T-helper 22 cell (primary cell): ENCODE measurements around the gene MSS51.

Experiments used
- DNase-seq: peaks from one replicate; pipeline ENCODE4 v3.0.0-alpha.2; 2020; ENCODE audit warnings: low read depth

MSS51 gene

DNA sequence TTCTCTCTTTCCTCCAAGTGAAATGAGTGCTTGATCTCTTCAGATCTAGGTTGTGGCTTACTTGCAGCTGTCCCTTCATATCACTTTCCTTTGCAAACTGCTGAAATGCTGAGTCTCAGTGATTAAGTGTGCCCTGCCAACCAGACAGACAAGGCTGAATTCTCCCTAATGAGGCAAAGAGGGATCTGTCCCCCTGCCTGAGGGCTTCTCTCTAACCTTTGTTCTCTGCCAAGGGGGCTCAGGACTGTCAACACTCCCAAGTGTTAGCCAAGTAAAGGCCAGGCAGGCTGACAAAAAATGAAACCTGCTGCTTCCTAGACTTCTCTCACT lies at the start of gene MSS51:
MSS51 (minus strand) TSS at position 24 of the 330 bp plus-strand sequence. CDS start 5,277 bp downstream, outside the sequence.
- DNase-seq = no peak

DNA sequence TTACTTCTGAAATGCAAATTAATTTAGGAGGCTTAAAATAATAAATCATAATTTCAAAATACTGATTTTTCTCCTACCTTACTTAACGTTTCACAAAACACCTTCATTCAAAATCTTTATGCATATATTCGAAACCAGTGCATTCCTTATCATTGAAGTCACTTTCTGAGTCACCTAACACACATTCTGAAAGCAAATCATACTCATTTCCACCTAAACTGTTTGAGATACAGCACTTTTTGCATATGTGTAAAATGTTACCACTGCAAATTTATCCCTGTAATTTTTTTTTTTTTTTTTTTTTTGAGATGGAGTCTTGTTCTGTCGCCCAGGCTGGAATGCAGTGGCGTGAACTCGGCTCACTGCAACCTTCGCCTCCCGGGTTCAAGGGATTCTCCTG lies 46.8 kb upstream of the MSS51 start:
- no peak for DNase-seq

DNA sequence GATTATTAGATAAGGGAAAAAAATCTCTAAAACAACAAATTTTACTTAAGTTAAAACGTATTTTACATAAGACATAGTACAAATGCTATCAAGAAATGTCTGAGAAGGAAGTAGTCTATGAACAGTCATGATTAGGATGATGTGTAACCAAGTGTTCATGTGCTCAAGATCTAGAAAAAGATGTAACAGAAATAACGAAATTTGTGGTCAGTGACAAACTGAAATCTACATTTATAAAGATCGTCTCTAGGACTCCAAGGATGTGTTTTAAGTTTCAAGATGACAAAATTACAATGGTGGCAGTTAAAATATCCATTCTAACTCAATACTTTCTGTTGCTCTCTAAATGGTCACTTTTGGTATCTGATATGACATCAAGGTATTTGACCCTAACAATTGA lies 45.3 kb upstream of the MSS51 start:
- DNase-seq = no peak

DNA sequence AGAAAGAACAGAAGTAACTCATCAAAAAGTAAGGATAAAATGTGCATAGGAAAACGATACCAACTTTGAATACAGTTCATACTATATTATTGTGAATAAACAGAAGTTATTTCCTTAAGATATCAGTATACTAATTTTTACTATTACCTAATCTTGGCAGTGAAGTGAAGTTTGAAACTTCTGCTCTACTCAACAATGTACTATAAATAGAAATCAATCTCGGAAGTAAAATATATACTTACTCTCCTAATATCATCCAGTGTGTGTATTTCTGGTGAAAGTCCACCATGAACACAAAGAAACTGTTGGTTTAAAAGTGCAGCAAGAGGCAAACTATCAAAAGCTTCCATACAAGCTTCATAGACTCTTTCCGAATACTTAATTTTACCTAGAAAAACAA lies 37.9 kb upstream of the MSS51 start:
- no peak for DNase-seq

DNA sequence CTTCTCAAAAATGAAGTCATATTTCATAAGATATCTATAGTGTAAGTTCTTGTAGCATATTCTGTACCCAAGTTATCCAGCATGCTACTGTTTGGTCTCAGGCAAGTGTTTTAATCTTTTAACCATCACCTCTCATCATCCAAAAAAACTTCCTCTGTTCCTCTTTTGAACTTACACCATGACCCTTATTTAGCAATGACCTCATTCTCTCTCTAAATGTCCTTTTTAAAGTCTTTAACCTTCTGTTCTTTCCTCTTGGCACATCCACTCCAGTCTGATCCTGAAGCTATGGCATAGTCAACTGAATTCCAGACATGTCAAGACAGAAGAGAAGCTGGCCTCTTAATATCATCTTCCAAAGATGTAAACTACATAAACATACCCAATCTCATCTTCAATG lies 36.2 kb upstream of the MSS51 start:
- DNase-seq = no peak

DNA sequence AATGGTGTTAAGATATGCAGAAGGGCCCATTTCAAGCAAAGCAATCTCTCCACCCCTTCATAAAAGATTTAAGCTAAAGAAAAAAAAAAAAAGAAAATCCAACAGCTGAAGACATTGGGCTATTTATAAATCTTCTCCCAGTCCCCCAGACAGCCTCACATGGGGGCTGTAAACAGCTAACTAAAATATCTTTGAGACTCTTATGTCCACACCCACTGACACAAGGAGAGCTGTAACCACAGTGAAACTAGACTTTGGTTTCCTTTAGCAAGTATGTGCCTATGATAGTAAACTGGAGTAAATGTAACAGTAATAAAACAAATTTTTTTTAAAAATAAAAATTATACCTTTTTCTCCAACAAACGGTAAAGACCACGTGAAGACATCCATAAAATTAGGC lies 33.8 kb upstream of the MSS51 start:
- no peak for DNase-seq

DNA sequence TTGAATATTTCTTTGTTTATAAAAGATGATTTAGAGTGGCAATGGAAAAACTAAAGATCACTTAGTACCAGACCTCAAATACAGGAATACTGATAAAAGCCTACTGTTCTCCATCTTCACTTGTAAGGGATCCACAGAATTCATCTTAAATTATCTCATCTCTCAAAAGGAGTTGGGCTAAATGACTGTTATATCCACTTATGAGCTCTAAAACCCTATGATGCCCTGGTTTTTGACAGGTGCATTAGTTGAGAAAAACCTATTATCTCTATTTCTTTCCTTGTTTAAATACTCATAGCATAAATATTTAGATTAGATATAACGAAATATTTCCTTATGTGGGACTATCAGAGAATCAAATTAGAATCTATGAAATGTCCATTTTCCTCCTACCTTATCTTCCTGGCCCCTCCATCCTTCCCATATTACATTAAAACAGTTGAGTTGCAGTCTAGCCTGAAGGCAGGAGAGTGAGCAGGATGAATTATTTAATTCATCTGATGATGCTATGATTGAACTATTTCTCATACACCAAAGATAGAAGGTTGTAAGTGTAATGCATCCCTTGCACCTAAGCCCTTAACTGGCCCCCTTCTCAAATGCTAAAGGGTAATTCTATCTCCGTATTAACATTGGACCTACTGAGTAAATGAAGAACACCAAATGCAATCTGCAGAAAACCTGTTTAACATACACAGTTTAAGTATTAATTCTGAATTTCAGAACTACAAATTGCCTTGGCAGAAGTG lies 32.8 kb upstream of the MSS51 start:
- DNase-seq = no peak

DNA sequence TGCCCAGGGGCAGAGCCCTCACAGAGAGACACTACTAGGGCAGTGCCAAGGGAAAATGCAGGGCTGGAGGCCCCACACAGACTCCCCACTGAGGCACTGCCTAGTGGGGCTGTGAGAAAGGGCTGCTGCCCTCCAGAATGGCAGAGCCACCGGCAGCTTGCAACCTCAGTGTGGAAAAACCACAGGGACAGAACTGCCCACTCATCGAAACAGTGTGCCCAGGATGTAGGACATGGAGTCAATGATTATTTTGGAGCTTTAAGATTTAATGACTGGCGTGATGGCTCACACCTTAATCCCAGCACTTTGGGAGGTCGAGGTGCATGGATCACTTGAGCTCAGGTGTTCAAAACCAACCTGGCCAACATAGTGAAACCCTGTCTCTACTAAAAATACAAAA lies 27.5 kb upstream of the MSS51 start:
- no peak for DNase-seq

DNA sequence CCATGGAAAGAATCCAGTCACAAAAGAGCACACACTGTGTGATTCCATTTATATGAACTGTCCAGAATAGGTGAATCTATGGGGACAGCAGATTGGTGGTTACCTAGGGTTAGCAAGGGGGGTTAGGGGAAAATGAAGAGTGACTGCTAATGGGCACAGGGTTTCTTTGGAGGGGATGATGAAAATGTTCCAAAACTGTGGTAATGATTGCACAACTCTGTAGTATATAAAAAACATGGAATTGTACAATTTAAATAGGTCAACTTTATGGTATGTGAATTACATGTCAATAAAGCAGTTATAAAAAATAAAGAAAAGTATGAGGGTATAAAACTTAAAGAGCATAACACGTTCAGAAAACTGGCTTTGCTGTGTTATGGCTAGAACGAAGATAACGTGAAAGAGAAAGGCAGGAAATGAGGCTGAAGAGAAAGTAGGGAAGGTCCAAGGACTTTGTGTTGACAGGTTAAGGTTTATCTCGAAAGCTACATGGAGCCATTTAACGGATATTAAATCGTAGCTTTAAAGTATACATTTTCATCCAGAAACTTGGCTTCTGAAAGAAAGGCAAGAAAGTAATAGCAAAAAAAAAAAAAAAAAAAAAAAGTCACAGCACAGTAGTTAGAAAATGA lies 26.4 kb upstream of the MSS51 start:
- no peak for DNase-seq

DNA sequence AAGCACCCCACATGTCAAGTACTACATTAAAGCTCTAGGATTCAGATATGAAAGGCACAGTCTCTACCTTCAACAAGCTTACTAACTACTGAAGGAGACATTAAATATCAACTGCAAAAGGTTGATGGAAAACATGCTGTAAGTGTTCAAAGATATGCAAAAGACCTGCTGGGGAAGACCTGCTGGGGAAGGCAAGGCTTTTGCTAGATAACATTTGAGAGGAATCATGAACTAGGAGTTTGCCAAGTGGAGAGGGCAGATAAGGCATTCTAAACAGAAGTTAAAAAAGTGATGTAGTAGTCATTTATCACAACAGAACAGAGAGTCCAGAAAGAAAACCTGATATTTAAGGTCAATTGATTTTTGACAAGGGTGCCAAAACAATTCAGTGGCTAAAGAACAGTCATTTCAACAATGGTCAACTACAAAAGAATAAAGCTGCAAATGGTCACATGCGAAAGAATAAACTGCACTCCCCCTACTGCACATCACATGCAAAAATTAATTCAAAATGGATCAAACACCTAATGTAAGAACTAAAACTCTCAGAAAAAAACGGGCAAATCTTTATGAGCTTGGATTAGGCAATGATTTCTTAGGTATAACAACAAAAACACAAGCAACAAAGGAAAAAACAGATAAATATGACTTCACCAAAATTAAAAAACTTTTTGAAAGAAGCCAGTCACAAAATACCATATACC lies 23.0 kb upstream of the MSS51 start:
- DNase-seq = no peak

DNA sequence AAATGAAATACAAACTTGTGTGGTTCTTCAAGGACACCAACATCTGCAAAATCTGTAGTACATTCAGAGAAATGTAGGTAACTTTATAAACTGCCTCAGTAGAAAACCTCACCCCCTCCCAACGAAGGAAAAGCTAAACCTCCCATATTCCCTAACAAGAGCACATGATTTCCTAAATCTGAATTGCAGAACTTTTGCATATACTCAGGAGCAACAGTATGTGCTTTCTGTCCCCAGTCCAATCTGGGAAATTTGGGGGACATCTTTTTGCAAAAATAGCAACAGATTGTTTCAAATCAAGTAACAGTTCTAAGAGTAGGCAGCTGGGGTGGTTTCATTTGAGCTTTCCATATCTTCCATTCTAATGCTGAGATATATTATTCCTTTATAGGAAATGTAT lies 15.8 kb upstream of the MSS51 start:
- no peak for DNase-seq

DNA sequence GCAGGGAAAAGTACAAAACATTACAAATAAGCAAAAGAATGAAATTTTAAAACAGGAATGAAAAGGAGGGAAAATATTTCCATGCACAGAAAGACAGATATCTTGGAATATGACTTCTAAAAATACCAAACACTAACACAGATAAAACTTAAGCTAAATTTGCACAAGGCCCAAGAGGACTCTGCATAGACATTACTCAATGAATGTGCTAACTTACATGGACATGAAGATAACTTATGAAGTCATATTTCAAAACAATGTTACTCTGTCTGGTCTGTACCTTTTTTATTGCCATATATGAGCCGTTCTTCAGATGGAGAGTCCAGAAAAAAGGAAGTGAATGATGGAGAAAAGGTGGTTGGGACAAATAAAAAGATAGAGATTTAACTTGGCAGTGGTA lies 15.0 kb upstream of the MSS51 start:
- DNase-seq = no peak

DNA sequence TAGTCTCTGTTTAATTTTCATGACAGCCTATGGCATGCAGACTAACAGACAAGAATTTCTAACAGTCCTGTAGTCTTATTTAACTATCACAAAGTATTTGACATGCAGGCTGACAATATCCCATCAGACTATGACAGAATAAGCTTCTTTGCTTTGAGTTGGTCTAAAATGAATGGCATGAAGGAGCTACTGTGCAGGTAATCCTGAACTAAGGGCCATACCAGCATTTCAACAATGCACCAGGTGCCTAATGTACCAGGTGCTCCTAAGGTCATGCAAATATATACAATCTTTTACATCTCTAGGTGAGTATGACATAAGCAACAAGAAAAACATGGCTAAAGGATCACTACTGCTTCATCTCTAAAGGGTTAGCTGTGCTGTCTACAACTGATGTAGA lies 13.6 kb upstream of the MSS51 start:
- no peak for DNase-seq

DNA sequence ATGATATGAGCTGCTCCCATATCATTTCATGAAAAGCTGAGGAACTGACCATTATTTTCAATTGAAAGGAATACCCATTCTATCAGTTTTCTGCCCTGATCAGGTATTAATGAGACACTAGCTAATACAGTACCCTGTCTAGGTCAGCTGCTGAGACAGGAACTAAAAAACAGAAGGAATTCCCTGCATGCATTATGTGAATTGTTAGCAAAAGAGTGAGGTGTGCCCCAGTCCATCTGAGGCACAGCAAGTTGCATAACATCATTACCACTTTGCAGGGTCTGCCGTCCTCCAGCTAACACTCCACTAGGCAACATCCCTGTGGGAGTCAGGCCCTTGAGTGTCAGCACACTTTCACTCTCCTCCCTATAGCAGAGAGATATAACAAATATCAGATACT lies 11.1 kb upstream of the MSS51 start:
- no peak for DNase-seq

DNA sequence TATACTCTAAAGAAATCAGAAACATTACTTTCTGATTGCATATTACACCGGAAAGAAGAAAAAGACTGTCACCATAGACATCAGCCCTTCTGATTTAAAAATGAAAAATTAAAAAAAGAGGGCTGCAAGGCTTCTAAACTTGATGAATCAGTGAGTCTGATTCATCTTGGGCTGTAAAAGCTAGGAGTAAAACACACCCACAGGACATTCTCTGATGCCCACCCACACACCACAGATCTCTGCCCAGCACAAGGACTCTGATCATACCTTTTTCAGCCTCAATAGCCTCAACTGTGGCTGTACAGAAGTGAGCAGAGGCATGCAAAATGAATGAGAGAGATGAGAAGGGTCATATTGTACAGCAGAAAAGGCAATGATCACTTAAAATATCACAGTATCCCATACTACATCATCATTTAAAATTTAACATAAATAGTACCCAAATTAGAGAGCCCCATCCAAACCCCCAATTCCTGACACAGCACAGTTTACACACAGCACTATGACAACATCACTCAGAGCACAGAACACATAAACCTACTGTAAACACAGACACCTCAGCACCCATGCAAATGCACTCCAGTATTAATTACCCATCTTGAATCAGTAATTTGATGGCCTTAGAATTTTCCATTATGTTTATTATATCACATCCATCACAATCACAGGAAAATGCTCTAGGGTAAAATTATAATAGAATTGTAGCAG lies 6.4 kb upstream of the MSS51 start:
- no peak for DNase-seq

DNA sequence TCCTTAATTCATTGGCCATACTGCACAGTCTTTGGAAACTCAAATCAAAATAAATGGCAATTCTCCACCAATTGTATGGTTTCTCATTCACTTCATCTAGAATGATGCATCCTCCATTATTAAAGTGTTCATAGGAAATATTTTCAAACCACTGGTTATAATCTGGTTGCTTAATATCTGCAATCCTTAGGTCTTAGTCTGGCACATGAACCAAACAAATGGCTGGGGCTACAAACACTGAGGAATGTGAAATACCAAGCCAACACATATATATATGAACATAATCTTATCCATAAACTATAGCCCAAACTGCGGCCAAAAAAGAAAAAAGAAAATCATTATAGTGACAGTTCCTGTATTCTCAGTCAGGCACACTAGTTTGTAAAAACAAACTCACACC lies 5.7 kb upstream of the MSS51 start:
- no peak for DNase-seq

DNA sequence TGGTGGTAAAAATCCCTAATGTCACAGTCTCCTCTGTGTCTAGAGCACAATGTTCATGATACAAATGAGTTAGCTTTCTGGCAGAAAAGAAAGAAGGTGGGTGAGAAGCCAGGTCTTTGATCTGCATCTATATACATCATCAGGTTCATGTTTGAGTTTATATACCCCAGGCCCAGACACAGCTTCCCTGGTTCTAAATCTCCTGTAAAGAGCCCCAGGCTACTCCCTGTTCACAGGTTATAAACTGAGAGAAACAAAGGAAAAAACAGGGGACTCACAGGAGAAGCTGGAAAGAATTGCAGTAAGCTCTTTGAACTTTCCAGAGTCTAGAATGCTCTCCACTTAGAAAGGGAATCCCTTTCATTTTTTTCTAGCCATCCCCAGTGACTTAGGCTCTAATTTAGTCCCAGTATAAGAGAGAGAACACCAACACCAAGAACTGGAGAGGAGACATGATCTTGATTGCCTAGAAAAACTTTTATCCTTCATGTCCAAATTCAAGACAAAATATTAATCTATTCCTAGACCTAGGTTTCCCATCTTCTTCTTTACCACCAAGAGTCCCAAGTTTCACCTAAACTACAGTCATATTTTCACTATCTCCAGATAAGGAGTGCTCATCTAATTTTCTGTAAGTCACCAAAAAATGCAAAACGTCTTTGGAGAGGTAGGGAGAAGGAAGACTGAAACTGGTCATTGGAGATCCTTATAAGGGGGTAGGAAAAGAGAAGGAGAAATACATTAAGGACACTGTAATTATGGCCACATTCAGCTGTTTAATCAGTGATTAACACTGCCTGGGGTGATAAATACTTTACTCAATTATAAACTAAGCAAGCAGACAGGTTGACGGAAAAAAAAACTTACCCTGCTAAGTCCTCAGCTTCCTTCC lies 469 bp downstream of the MSS51 start:
- no peak for DNase-seq

DNA sequence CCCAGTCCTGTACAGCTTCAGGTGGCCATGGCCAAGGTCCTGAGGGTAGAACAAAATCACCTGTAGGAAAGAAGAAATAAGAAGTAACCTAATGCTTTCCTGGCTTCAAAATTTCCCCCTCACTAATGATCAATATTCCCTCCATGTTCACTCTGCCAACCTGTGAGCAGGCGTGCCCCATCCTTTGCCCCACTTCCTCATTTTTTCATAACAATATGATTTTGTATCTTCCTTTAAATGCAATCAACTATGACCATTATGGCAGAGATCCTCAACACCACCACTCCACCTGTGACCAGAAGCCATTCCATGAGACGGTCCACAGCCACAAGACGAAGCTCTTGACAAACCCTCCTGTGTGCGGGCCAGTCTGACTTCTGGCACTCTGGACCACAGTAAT lies 7.0 kb downstream of the MSS51 start:
- no peak for DNase-seq

DNA sequence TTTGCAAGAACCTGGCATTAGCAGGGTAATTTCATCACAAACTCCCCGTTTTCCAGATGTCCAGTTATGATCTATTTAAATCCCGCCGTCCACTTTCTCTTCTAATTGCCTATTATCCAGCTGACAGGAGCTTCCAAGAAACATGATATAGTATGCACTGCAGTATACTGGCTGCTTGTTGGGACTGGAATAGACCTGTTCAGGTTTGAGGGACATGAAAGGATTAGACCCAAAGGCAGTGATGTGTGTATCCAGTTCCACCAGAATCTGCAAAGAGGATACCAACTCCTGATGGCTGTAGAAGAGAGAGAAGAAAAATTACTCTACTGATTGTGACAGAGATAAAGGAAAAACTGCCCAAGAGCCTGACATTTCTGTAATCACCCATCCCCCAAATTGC lies 8.9 kb downstream of the MSS51 start:
- DNase-seq = no peak

DNA sequence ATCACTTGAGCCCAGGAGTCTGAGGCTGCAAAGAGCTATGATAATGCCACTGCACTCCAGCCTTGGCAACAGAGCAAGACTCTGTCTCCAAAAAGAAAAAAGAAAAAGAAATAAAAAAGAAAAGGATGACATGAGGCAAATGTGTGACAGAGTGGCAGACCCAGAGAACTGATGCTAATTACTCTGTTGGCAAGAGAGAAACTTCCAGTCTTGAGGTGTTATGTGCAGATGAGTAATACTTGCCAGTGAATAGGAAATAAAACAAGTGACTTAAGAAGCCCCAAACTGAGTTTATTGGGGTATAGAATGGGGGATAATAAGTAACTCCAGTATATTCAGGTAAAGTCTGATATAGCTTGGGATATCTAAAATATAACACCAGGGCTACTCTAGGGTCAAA lies 10.1 kb downstream of the MSS51 start:
- no peak for DNase-seq

DNA sequence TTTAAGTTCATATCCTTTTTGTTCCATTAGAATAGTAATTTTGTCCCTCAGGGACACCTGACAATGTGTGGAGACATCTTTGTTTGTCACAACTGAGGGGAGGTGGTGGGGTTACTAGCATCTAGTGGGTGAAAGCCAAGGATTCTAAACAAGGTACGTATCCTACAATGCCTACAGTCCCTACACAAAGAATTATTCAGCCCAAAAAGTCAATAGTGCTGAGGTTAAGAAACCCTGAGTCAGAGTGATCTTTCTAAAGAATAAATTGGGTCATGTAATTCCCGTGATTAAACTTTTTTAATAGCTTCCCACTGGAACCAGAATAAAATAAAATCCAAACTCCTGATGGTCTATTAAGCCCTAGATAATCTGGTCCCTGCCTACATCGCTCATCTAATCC lies 16.8 kb downstream of the MSS51 start:
- DNase-seq = no peak
